Measurements from ENCODE around the gene CDC42BPA. TPM values are rescaled to one million over a fixed set of nuclear protein-coding genes. Genes with fewer than 3 reads are reported as not detected.

Gene CDC42BPA
- total RNA-seq, 1 experiment from 2014 or later = 30.1 TPM

DNA sequence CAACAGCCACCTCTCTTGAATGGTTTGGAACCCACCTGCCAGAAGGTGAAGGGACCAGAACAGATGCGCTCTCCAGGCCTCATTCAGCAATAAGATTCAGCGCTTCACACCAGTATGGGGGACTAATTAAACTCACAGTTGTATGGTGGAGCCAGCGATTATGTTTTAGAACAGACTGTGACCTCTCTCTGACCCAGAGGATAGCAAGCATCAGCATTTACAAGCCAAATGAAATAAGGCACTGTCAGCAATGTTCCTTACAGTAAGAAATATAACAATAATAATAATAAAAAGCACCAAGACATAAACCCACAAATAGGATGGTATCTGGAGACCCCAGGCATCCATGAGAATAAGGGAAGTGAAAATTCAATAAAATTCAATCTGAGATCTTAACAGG is 6.9 kb upstream of the CDC42BPA start:
- no peak overlapping the region for H2BK120ac ChIP-seq (ENCODE audit: low read depth, low read length, poor library complexity, severe bottlenecking)
- no peak overlapping the region for H2AFZ ChIP-seq (ENCODE audit: low read length)
- H4K91ac ChIP-seq (ENCODE audit: insufficient read length, low read depth, low read length) = no peak overlapping the region
- TF ChIP-seq, protein P1, sequence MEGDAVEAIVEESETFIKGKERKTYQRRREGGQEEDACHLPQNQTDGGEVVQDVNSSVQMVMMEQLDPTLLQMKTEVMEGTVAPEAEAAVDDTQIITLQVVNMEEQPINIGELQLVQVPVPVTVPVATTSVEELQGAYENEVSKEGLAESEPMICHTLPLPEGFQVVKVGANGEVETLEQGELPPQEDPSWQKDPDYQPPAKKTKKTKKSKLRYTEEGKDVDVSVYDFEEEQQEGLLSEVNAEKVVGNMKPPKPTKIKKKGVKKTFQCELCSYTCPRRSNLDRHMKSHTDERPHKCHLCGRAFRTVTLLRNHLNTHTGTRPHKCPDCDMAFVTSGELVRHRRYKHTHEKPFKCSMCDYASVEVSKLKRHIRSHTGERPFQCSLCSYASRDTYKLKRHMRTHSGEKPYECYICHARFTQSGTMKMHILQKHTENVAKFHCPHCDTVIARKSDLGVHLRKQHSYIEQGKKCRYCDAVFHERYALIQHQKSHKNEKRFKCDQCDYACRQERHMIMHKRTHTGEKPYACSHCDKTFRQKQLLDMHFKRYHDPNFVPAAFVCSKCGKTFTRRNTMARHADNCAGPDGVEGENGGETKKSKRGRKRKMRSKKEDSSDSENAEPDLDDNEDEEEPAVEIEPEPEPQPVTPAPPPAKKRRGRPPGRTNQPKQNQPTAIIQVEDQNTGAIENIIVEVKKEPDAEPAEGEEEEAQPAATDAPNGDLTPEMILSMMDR (conservative IDR thresholded peaks at IDR 0.05) = no peak
- no peak overlapping the region for H3K56ac ChIP-seq (ENCODE audit: insufficient read length, low read depth, low read length)
- H2BK5ac ChIP-seq (ENCODE audit: insufficient read length, low read length) = no peak overlapping the region
- H3K4me2 ChIP-seq (ENCODE audit: insufficient read depth, insufficient read length, low read length) = no peak overlapping the region
- Mint-ChIP-seq H3K4me1 (peaks cover 16 to 24% of the 10 kb centered on the region in 2 experiments), H3K9me3 (0 out of 5 replicates have a peak, but pooled peaks cover 0 to 2% of the 10 kb centered on the region in 2 experiments), H3K27me3 (ENCODE audit: low read depth) (peaks cover 3% of the 10 kb centered on the region), H3K27ac (no peak overlapping the region), H3K36me3 (ENCODE audit: insufficient read depth in 1 of 3, low read depth in 3 of 3) (peaks cover 0 to 2% (median 0%) of the 10 kb centered on the region in 3 experiments; a peak in 1 of 7 replicates), H3K4me3 (no peak overlapping the region)
- peaks cover under 1% of the 10 kb centered on the region; the same call in 1 of the 2 replicates for H3K4me1 ChIP-seq (ENCODE audit: insufficient read depth, low read length)
- no peaks in the 10 kb centered on the region for H3K79me1 ChIP-seq (ENCODE audit: insufficient read depth, low read depth, low read length, poor library complexity, severe bottlenecking)
- no peaks in the 10 kb centered on the region for H3K27me3 ChIP-seq (ENCODE audit: insufficient read depth, low read length)
- H3K4ac ChIP-seq (ENCODE audit: low read depth, low read length) = no peak overlapping the region
- no peak overlapping the region for H2AK5ac ChIP-seq (ENCODE audit: insufficient read length, low read length)
- H2BK15ac ChIP-seq (ENCODE audit: low read depth, low read length) = no peak overlapping the region
- H4K8ac ChIP-seq (replicated peaks; ENCODE audit: insufficient read length, low read depth, low read length) = no peak overlapping the region
- DNase-seq = no peak
- no peak overlapping the region for H2BK20ac ChIP-seq (ENCODE audit: low read depth, low read length, poor library complexity, severe bottlenecking)
- H4K20me1 ChIP-seq (ENCODE audit: control insufficient read depth, insufficient read depth, insufficient read length) = no peaks in the 10 kb centered on the region
- no peak overlapping the region for H3K18ac ChIP-seq (ENCODE audit: insufficient read length, low read depth, low read length)
- no peaks in the 10 kb centered on the region for H3K9me3 ChIP-seq (ENCODE audit: control insufficient read depth, low read depth, low read length)
- no peak overlapping the region for H3T11ph ChIP-seq (ENCODE audit: low read length)
- H3K9ac ChIP-seq (ENCODE audit: extremely low read depth, insufficient read length, low read length) = no peak overlapping the region
- no peaks in the 10 kb centered on the region for H3K79me2 ChIP-seq (ENCODE audit: insufficient read depth, low read length)
- H3K23ac ChIP-seq (ENCODE audit: insufficient read length, low read depth, low read length) = no peak overlapping the region
- H2BK12ac ChIP-seq (ENCODE audit: insufficient read length, low read depth, low read length) = no peak overlapping the region
- WGBS (ENCODE audit: extremely low coverage, insufficient read length, low lambda C conversion rate) = no CpG with 5 or more reads among the region's 3 CpGs
- H4K5ac ChIP-seq (ENCODE audit: insufficient read length, low read depth, low read length) = no peak overlapping the region
- no peak overlapping the region for H3K27ac ChIP-seq (ENCODE audit: insufficient read length, low read depth, low read length)
- no peaks in the 10 kb centered on the region for H3K23me2 ChIP-seq (ENCODE audit: insufficient read length, low read depth, low read length, poor library complexity, severe bottlenecking)
- no peak overlapping the region for H3K14ac ChIP-seq (ENCODE audit: insufficient read depth, low read length)

Data from H9 (cell line).